HG02938 (cell line): ENCODE data around the gene MDM4.

Source experiments
- ATAC-seq: cut with Tn5 transposase; IDR thresholded peaks from one replicate; pipeline ENCODE4 v1.9.1; 2021; ENCODE audit warnings: mild to moderate bottlenecking, moderate library complexity; ENCODE audit not compliant: unreplicated experiment

The MDM4 gene

DNA sequence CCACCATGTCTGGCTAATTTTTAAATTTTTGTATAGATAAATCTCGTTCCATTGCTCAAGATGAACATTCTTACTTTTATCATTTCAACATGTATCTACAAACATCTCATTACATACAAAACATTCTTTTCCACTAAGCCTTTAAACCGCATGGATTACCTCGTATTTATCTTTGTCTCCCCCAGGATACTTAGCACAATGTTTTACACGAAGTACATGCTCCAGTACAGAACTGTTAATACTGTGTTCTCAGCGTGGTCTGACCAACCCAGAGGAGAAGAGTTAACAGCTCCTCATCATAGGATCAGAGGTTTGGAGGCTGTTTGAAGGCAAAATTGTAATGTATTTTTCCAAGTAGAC is 29.0 kb upstream of the MDM4 start:
- ATAC-seq: no peak

DNA sequence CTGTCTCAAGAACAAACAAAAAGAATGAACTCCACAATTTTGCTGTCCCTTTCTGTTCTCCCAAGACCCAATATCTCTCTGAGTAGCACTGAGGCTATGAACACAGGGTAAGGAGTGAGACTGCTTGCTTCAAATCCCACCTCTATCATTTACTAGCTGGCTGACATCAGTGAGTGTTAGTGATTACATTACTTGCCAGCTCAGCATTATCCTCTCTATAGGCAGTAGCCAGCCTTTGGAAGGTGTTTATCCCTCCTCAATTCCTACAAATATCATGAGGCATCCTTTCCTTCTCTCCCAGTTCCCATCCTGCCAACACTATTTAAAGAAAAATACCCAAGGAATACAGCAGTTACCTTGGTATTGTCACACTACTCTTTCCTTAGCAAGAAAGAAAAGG is 24.6 kb upstream of the MDM4 start:
- no peak for ATAC-seq

DNA sequence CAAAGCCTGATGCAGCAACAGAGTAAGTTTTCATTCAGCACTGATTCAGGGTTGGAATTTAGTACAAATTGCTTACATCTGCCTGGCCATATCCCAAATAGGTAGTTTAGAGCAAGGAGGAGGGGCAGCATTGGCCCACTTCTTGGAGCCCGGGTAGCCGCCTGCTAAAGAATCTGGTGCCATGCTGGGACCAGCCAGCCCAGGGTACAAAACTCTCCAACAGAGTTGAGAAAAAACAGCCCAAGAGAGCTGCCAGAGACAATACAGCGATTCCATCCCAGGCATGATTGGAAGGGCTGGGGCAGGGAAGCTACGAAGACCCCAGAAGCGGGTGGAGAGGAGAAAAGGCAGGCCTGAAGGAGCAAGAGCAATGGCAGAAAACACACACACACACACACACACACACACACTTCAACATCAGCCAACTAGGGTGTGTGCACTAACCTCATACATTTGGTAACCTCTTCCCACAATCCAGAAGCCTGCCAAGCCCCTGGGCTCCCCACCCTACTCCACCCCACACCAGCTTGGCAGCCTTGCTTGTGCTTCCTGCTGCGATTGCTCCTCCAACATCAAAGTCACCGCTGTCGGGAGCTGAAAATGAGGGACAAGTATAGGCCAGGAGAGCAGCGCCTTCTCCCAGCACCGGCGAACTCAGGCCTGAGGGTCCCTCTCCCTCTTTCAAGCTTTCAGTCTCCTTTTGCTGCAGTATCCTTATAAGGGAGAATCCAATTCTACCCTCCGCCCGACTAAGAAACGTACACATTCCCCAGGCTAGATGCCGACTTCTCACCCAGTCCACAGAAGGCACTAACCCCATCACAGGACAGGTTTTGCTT is 22.8 kb upstream of the MDM4 start:
- no peak for ATAC-seq

DNA sequence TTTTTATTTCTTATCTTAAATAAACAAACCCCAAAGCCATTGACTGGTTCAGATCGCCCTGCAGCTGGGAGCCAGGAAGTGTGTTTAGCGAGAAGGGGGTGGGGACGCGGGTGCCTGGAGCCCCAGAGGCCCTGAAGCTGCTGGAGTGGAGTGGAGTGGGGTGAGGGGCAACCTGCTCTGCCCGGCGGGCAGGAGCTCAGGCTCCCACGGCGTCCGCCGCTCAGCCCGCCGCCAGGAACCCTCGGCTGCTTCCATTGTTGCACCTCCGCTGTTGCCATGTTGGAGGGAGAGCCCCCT is 22.3 kb upstream of the MDM4 start:
- ATAC-seq: peak; percentile 42

DNA sequence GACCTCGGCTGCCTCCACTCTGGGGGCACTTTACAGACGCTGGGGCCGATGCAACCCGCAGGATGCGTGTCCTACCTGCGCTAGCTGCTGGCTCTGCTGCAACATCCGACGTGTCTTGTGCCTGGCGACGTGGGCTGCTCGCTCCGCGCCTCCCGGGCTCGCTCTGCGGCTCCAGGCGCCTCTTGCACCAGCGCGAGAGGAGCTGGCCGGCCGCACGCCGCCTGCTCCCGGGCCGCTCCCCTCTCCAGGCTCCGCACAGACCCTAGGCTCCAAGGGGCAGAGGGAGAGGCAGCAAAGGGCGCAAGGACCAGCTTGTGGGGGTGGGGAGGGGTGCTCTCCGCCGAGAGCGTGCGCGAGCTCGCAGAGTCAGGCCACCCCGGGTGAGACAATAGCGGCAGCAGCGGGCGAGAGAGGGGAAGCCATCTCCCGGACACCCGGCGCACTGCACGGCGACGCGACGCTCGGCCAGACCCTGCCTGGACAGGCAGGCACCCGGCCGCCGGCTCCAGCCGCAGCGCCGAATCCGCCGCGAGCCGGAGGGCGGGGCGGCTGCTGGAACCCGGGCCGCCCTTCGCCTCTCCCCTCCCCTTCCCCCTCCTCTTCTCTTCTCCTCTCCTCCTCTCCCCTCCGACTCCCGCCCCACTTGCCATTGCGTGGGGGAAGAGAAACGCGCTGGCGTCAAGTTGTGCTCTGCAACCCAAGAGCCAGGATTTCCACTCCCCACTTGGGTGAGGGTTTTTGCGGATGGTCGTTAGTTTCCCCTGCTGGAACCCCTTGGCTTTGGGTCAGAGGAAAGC is 21.7 kb upstream of the MDM4 start, which contains the start of gene PIK3C2B:
Gene PIK3C2B (minus strand): TSS at position 525 of the 797 bp plus-strand sequence. CDS start 25,003 bp downstream, outside the sequence.
- ATAC-seq: peak; percentile 71

DNA sequence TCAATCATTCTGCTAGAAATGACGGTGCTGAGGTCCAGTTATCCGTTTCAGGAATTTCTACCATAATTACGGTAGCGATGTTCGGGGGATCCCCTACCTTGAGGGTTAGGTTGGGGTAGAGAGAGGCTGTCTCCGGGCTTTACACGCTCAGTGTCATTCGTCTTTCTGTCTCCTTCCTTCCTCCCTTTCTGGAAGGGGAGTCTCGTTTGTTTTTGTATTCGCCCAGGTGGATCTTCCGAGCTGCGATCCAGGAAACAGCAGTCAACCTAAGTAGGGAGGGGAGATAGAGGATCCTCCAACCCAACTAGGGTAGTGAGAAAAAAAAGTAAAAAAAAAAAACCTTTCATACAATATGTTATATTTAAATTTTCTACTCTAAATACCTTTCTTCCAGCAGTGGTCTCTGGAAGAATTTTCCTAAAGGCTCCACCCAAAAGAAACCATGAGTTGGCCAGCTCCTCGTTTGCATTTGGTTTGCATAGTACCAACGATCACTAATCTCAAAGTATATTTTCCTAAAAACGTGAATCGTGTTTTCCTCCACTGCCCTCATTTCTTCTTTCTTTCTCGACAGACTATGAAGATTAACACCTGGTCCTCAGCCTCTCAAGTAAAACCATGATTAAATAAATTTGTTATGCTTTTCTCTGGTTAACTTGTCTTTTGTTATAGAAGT is 21.0 kb upstream of the MDM4 start:
- peak; percentile 31 for ATAC-seq

DNA sequence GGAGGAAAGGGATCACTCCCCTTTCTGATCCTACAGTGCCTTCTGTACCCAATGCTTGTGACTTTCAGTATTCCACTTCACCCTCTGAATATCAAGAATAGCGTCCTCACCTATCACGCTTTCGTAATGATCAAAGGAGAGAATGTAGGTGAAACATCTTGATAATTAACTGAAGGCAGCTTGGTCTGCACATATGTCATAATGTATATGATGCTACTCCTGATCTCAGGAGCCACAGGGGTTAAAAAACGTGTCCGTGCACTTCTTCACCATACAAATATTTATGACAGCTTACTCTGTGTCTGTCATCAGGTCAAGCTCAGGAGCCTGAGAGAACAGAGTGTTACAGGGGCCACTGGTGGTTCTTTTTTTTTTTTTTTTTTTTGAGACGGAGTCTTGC is 20.4 kb upstream of the MDM4 start:
- ATAC-seq: no peak

DNA sequence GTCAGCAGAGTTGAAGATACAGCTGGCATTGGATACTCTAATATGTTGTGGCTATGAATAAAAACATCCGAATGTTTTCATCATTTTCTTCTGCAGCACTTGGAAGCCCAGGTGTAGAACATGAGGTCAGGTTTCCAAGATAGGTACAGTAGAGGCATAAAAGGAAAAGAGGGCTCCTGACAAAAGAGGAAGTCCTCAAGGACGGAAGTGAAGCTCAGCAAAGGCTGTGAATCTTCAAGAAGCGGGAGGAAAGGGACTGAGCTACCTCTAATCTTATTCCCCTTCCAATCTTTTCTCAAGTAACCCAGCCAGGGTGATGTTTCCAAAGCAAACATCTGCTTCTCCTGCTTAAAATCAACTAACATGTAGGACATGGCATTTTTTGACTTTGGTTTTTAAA is 17.2 kb upstream of the MDM4 start:
- no peak for ATAC-seq

DNA sequence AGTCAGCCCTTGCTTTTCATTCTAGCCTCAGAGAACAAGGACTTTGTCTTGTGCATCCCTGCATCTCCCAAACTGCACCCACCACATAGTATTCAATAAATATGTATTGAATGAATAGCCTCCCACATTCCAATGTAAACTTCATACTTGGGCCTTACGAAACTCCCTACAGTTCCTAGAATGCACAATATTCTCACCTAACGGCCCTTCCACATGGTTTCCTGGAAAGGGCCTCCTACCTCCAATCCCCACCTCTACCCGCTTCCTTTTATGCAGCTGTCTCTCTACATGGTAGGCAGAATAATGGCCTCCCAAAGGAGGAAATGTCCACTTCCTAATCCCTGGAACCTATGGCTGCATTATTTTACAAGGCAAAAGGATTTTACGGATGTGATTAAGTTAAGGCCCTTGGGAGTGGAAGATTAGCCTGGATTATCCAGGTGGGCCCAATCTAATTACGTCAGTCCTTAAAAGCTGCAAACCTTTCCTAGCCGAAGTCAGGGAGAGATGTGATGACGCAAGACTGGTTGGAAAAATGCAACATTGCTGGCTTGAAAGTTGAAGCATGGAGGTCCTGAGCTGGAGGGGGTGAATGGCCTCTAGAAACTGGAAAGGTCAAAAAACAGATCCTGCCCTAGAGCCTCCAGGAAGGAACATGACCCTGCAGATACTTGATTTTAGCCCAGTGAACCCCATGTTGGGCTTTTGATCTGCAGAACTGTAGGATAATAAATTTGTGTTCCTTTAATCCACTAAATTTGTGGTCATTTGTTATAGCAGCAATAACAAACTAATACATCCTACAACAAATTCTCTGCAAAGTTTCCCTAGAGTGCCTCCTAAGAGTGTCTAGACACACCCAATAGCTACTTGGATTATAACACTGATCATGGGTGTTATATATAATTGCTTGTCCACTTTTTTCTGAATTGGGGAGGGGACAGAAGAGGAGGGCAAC is 16.4 kb upstream of the MDM4 start:
- ATAC-seq: no peak

DNA sequence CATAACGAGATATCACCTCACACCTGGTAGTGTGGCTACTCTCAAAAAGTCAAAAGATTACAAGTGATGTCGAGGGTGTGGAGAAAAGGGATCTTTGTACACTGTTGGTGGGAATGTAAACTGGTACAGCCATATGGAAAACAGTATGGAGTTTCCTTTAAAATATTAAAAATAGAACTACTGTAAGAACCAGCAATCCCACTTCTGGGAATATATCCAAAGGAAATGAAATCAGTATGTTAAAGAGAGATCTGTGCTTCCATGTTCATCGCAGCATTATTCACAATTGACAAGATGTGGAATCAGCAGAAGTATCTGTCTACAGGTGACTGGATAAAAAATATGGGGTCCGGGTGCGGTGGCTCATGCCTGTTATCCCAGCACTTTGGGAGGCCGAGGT is 14.0 kb upstream of the MDM4 start:
- no peak for ATAC-seq

DNA sequence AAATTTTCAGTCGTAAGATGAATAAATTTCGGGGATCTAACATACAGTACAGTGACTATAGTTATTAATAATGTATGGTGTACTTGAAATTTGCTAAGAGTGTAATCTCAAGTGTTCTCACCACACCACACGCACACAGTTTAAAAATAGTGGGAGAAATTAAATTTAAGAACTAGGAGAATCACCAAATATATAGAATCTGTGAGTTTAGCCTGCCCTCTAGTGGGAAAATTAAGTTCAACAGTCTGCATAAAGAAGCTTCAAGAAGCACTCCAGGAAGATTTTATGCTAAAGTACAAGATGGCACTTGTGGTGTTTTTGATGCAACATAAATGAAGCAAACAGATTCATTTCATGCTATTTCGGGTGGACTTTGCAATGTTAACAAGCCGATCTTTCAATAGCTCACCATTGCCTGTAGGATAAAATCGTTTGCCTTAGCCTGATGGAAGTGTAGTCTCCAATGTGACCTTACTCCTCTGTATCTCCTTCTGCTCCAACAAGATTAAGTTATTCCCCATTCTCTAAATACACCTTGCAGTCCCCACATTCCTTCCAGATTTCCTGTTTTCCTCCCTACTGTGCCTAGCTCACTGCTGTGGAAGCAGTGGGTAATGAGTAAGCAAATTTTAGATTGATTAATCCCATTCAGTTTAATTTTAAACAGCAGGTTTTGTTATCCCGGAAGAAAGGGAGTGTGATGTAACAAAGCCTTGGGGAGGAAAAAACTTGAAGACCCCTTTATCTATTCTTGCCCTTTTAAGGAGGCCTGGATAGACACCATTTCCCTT is 12.9 kb upstream of the MDM4 start:
- no peak for ATAC-seq

DNA sequence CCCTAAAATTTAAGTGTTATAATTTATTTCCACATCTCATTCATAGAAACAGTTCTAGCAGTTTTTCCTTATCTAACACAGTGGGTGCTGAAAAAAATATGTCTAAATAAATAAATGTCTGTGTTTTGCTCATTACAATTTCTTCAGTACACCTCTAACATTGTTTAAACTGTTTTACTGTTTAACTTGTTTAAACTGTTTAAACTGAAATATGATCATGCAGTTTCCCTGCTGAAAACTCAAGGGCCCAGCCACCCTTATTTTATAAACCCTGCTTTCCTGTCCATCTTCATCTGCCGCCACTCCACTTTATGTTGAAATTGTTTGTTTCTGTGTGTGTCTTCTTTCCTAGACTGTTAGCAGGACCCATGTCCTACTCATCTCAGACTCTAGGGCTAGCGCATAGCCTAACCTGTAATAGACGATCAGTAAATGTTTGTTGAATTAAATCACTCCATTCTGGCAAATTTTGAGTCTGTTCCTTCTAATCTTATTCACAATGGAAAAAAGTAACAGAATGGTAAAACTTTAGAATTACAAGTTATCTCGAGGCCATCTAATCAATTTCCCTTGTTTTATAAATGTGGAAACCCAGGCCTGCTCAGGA is 12.2 kb upstream of the MDM4 start:
- no peak for ATAC-seq

DNA sequence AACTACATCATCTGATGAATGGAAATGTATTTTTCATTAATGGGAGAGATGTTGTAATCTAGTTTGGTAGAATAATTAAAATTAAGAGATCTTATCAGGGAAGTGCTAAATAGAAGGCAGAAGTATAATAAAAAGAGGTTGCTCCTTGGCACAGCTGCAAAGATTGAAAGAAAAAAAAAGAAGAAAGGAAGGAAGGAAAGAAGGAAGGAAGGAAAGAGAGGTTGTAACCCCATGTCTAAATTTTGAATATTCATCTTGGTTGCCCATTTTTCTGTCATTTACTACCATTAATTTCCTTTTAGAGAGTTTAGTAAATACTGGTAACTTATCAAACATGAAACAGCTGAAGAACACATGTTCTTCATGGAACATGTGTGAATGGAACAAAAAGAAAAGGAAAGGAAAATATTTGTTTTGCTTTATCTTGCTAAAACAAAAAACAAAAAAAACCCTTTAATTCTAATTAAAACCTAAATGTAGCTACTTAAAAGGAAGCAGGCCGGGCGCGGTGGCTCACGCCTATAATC is 10.5 kb upstream of the MDM4 start:
- no peak for ATAC-seq

DNA sequence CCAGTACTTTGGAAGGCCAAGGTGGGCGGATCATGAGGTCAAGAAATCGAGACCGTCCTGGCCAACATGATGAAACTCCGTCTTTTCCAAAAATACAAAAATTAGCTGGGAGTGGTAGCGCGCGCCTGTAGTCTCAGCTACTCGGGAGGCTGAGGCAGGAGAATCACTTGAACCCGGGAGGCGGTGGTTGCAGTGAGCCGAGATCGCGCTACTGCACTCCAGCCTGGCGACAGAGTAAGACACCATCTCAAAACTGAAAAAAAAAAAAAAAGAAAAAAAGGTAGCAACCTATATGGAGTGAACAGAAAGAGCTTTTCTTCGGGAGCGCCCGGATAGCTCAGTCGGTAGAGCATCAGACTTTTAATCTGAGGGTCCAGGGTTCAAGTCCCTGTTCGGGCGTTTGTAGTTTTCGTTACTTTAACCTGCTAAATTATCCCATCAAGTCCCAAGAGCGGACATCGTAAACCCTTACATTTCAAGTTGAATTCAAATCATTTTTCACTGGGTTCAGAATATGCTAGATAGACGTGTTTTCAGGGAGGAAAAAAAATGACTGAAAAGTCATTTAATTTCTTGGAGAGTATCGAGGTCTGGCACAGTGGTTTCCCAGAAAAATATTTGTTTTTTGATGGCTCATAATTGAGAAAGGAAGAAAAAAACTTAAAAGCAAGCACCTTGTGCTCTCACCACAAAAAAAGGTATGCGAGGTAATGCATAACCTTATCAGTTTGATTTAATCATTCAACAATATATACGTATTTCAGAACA is 9.8 kb upstream of the MDM4 start:
- peak; percentile 77 for ATAC-seq

DNA sequence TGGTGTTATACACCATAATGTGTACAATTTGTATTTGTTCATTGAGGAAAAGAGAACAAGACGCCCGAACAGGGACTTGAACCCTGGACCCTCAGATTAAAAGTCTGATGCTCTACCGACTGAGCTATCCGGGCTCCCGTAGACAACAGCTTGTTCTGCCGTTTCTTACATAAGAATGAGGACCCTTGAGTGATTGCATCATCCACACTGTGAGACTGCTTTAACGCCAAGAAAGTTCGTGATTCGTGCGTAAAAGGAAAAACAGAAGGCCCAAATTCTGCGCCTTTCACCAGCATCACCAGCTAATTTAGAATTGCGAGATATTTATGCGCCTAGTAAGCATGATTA is 9.3 kb upstream of the MDM4 start:
- ATAC-seq: peak; percentile 59

DNA sequence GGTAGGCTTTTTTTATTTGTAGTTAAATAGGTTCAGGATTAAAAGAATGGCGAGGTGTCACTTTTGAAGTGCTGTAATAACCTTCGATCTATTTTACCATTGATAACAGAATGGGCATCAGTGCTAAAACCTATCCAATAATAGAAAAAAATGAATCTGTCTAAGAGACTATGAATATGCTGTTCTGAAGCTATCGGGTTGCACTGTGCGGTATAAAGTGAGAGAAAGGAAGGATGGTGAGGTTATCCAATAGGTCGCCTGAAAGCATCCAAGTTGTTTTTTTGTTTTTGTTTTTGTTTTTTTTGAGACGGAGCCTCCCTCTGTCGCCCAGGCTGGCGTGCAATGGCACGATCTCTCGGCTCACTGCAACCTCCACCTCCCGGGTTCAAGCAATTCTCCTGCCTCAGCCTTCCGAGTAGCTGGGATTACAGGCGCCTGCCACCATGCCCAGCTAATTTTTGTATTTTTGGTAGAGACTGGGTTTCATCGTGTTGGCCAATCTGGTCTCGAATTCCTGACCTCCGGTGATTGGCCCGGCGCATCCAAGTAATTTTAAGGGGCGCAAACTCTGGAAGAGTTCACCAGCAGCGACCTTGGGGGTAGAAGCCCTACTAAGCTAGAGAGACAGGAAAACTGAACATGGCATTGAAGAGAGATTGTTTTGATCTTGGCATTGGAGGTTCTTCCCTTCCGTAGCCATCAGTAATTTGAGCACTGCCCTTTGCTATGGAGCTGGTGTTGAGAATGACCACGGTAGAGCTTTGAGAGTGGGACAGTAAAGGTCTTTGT is 8.7 kb upstream of the MDM4 start:
- ATAC-seq: peak; percentile 8

DNA sequence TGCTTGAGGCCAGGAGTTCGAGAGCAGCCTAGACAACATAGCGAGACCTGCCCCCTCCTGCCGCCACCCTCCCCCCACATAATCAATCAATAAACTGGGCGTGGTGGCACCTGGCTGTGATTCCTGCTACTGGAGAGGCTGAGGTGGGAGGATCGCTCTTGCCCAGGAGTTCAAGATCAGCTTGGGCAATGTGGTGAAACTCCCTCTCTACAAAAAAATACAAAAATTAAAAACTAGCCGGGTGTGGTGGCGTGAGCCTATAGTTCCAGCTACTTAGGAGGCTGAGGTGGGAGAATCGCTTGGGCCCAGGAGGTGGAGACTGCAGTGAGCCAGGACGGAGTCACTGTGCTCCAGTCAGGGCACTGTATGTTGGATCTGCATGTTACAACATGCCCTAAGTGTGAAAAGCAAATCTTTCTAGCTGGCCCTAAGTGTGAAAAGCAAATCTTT is 7.0 kb upstream of the MDM4 start:
- no peak for ATAC-seq

DNA sequence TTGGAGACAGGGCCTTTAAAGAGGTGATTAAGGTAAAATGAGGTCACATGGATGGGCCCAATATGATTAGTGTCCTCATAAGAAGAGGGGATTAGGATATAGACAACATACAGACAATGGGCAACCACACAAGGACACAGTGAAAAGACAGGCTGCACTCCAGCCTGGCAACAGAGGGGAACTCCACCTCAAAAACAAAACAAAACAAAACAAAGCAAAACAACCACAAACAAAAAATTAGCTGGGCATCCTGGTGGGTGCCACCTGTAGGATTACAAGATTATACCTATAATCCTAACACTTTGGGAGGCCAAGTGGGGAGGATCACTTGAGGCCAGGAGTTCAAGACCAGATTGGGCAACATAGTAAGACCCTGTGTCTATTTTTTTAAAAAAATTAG is 4.8 kb upstream of the MDM4 start:
- no peak for ATAC-seq
